ENCODE data around the gene RAVER2.

The RAVER2 gene

GRCh38 chr1:64703600-64703999, 41.3 kb upstream of the RAVER2 start:
- in situ Hi-C loops (cut with MboI; ENCODE audit: low pct_unique_long_range_greater_than_20kb, low sequenced_read_pairs, unreplicated experiment) = no loop called here

GRCh38 chr1:64705591-64705990, 39.3 kb upstream of the RAVER2 start:
- in situ Hi-C loops (cut with MboI; ENCODE audit: low pct_unique_long_range_greater_than_20kb, low sequenced_read_pairs, unreplicated experiment) = no loop called here

More at GRCh38 chr1:64703600-64703999, 41.3 kb upstream of the RAVER2 start:
- TF ChIP-seq CTCF (IDR thresholded peaks at IDR 0.05; ENCODE audit: extremely low read depth, insufficient read depth, missing control alignments) = no peak
- no peak for DNase-seq (ENCODE audit: low spot score)

GRCh38 chr1:64711266-64711665, 33.6 kb upstream of the RAVER2 start:
- no peak for DNase-seq (ENCODE audit: low spot score)
- no peak for TF ChIP-seq CTCF (IDR thresholded peaks at IDR 0.05; ENCODE audit: extremely low read depth, insufficient read depth, missing control alignments)
- in situ Hi-C loops (cut with MboI; ENCODE audit: low pct_unique_long_range_greater_than_20kb, low sequenced_read_pairs, unreplicated experiment) = no loop called here

More at GRCh38 chr1:64705591-64705990, 39.3 kb upstream of the RAVER2 start:
- TF ChIP-seq CTCF (IDR thresholded peaks at IDR 0.05; ENCODE audit: extremely low read depth, insufficient read depth, missing control alignments) = no peak
- no peak for DNase-seq (ENCODE audit: low spot score)

GRCh38 chr1:64712049-64712448, 32.8 kb upstream of the RAVER2 start:
- in situ Hi-C loops (cut with MboI; ENCODE audit: low pct_unique_long_range_greater_than_20kb, low sequenced_read_pairs, unreplicated experiment) = no loop called here
- TF ChIP-seq CTCF (IDR thresholded peaks at IDR 0.05; ENCODE audit: extremely low read depth, insufficient read depth, missing control alignments) = no peak
- DNase-seq (ENCODE audit: low spot score) = no peak

- DNase-seq (ENCODE audit: low spot score) = no peak
- TF ChIP-seq CTCF (IDR thresholded peaks at IDR 0.05; ENCODE audit: extremely low read depth, insufficient read depth, missing control alignments) = no peak
- in situ Hi-C loops (cut with MboI; ENCODE audit: low pct_unique_long_range_greater_than_20kb, low sequenced_read_pairs, unreplicated experiment) = no loop called here
Observed at GRCh38 chr1:64715186-64715585, 29.7 kb upstream of the RAVER2 start.

- TF ChIP-seq CTCF (IDR thresholded peaks at IDR 0.05; ENCODE audit: extremely low read depth, insufficient read depth, missing control alignments) = no peak
- DNase-seq (ENCODE audit: low spot score) = no peak
- in situ Hi-C loops (cut with MboI; ENCODE audit: low pct_unique_long_range_greater_than_20kb, low sequenced_read_pairs, unreplicated experiment) = no loop called here
Observed at GRCh38 chr1:64721135-64721534, 23.7 kb upstream of the RAVER2 start.
